Brain microvascular endothelial cell (primary cell): ENCODE results near the gene DUSP22.

Source experiments
- DNase-seq: peaks from one replicate; pipeline ENCODE4 v3.0.0-alpha.2; 2020
- H3K27ac ChIP-seq: fragments of 250-450 bp; sonication (Bioruptor Pico); 2 replicates; pipeline ENCODE4 v1.5.1; 2020; ENCODE audit warnings: mild to moderate bottlenecking, moderate library complexity
- H3K27me3 ChIP-seq: fragments of 250-450 bp; sonication (Bioruptor Pico); replicated peaks from 2 replicates; pipeline ENCODE4 v1.5.1; 2020; ENCODE audit warnings: mild to moderate bottlenecking
- H3K36me3 ChIP-seq: fragments of 250-450 bp; sonication (Bioruptor Pico); replicated peaks from 2 replicates; pipeline ENCODE4 v1.5.1; 2020; ENCODE audit warnings: mild to moderate bottlenecking
- H3K4me3 ChIP-seq: 2 replicates; pipeline ENCODE4 v1.5.1; 2011; ENCODE audit warnings: low read depth, mild to moderate bottlenecking, control low read depth, low read length, moderate library complexity
- CTCF ChIP-seq: IDR thresholded peaks from 2 replicates; pipeline ENCODE4 v1.5.1; 2011; ENCODE audit warnings: low read depth, mild to moderate bottlenecking, moderate library complexity, low read length, control low read depth, inconsistent platforms; ENCODE audit errors: missing control alignments
- in situ Hi-C: cut with HindIII; loops from 2 replicates; pipeline ENCODE4 v1.10.0; 2017; ENCODE audit warnings: low sequenced_read_pairs, low pct_ligation_motif_present

DUSP22 gene

GRCh38 chr6:363291-363690 is 71.0 kb downstream of the DUSP22 start:
- peaks cover 2% of the 10 kb centered on the region for H3K27me3 ChIP-seq
- in situ Hi-C loops = no loop called here
- H3K36me3 ChIP-seq = no peaks in the 10 kb centered on the region
- no peak overlapping the region for H3K4me3 ChIP-seq
- no peak for DNase-seq
- TF ChIP-seq CTCF = no peak
- no peak overlapping the region for H3K27ac ChIP-seq

GRCh38 chr6:363909-364308 is 71.6 kb downstream of the DUSP22 start:
- no peak for DNase-seq
- Histone ChIP-seq H3K36me3 (no peaks in the 10 kb centered on the region), H3K4me3 (no peak overlapping the region), H3K27ac (no peak overlapping the region), H3K27me3 (peaks cover 2% of the 10 kb centered on the region)
- TF ChIP-seq CTCF = no peak
- in situ Hi-C loops = no loop called here

- no peaks in the 10 kb centered on the region for H3K36me3 ChIP-seq
- peaks cover 2% of the 10 kb centered on the region for H3K27me3 ChIP-seq
- in situ Hi-C loops = no loop called here
- no peak overlapping the region for H3K4me3 ChIP-seq
- H3K27ac ChIP-seq = no peak overlapping the region
- no peak for DNase-seq
- no peak for TF ChIP-seq CTCF
These were observed 72.6 kb downstream of the DUSP22 start for GRCh38 chr6:364609-365540.

- no peak for TF ChIP-seq CTCF
- in situ Hi-C loops = no loop called here
- H3K36me3 ChIP-seq = no peaks in the 10 kb centered on the region
- H3K4me3 ChIP-seq = no peak overlapping the region
- DNase-seq = no peak
- H3K27me3 ChIP-seq = peaks cover 2% of the 10 kb centered on the region
- no peak overlapping the region for H3K27ac ChIP-seq
These were observed 73.5 kb downstream of the DUSP22 start for GRCh38 chr6:365835-366234.

- Histone ChIP-seq H3K27ac (no peak overlapping the region), H3K4me3 (no peak overlapping the region), H3K27me3 (peaks cover 2% of the 10 kb centered on the region), H3K36me3 (no peaks in the 10 kb centered on the region)
- in situ Hi-C loops = no loop called here
- DNase-seq = no peak
- no peak for TF ChIP-seq CTCF
These were observed 74.4 kb downstream of the DUSP22 start for GRCh38 chr6:366389-367297.
